Measurements from ENCODE around the gene GPR160.
"Not testable (repeated sequence)": the region's sequence is repeated elsewhere in the genome, so short reads cannot be mapped to it uniquely, and the experiment has no call there.

The GPR160 gene, protein sequence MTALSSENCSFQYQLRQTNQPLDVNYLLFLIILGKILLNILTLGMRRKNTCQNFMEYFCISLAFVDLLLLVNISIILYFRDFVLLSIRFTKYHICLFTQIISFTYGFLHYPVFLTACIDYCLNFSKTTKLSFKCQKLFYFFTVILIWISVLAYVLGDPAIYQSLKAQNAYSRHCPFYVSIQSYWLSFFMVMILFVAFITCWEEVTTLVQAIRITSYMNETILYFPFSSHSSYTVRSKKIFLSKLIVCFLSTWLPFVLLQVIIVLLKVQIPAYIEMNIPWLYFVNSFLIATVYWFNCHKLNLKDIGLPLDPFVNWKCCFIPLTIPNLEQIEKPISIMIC

GRCh38 chr3:170037463-170038433 lies at the start of gene GPR160:
GPR160 (plus strand) TSS chr3:170037995; CDS start chr3:170083973, 45,978 bp downstream.
- in situ Hi-C loops (cut with HindIII; ENCODE audit: low sequenced_read_pairs): no loop called here

- in situ Hi-C loops (cut with HindIII; ENCODE audit: low sequenced_read_pairs): no loop called here
Observed at GRCh38 chr3:169990431-169990830, 47.4 kb upstream of the GPR160 start.

GRCh38 chr3:169992156-169992555 lies 45.6 kb upstream of the GPR160 start:
- in situ Hi-C loops (cut with HindIII; ENCODE audit: low sequenced_read_pairs): no loop called here

DNA sequence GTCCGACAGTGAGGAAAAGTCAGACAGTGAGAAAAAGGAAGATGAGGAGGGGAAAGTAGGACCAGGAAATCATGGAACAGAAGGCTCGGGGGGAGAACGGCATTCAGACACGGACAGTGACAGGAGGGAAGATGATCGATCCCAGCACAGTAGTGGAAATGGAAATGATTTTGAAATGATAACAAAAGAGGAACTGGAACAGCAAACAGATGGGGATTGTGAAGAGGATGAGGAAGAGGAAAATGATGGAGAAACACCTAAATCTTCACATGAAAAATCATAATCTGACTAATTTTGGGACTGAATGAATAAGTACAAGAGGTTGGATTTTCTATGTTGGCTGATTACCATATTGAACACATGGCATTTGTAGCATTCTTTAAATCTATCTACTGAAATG lies 45.0 kb upstream of the GPR160 start:
- in situ Hi-C loops (cut with HindIII; ENCODE audit: low sequenced_read_pairs): no loop called here

GRCh38 chr3:169993761-169994160 lies 44.0 kb upstream of the GPR160 start:
- in situ Hi-C loops (cut with HindIII; ENCODE audit: low sequenced_read_pairs): no loop called here

DNA sequence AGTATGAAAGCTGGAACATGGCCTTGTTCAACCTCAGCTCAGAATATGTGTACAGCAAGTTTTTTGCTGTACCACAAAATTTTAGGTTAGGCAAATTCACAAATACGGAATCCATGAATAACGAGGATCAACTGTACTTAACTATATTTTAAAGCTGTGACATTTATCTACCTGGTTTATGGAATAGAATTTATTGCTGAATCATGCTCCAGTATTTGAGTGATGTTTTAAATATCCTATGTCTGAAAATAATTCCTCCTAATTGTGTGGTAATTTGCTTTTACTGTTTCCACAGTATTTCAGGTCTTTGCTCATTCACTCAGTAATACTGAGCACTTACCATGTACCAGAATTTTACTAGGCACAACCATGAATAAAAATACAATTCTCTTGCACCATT lies 41.7 kb upstream of the GPR160 start:
- in situ Hi-C loops (cut with HindIII; ENCODE audit: low sequenced_read_pairs): no loop called here

DNA sequence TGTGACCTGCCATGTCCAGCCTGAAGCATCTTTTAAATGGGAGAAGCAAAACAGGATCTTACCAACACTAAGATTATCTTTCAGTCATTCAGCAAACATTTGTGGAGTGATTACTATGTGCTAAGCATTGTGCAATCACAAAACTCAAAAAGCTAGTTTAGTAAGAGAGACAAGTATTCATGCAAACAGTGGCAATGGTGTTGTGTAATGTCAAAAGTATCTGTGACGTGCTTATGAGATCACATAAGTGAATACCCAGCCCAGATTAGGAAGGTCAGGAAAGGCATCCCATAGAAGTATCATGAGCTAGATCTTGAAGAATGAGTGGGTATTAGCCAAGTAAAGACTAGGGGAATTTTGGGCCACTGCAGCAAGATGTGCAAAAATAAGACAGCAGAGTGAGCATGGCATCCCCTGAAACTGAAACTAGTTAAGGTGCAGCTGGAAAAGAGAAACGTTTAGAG lies 39.1 kb upstream of the GPR160 start:
- in situ Hi-C loops (cut with HindIII; ENCODE audit: low sequenced_read_pairs): no loop called here

DNA sequence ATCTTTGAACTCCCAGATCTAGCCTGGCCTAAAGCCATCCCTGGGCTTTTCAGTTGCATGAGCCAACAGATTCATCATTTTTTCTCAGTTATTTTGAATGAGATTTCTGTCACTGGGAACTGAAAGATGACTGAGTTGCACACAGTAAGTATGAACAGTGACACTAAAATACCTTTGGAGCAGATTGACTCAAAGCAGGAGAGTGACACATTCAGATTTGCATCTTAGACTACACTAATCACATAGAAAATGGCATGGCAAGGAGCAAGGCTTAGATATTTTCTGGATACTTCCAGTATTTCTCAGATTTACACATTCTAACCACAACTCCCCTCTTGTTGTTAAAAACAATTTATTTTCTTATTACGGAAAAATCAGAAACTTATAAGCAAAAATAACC lies 38.4 kb upstream of the GPR160 start:
- in situ Hi-C loops (cut with HindIII; ENCODE audit: low sequenced_read_pairs): no loop called here

- in situ Hi-C loops (cut with HindIII; ENCODE audit: low sequenced_read_pairs): loop anchor here (10.0 kb wide), 1 partner anchor 65 kb away; no protein-coding TSS in a partner anchor
Observed at GRCh38 chr3:170000051-170000450, 37.7 kb upstream of the GPR160 start.

DNA sequence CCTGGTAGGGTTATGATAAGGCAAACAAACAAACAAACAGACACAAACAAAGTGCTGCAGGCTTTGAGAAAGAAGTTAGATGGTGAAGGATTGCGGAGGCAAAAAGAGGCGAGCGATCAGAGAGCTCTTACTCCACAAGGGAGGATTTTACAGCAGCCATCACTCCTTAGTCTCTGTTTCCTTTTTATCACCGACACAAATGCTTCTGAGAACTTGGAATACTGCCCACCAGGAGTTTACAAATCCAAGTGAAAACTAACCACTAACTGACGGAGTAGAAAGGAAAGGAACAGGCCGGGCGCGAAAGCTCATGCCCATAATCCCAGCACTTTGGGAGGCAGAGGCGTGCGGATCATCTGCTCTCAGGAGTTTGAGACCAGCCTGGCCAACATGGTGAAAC lies 35.6 kb upstream of the GPR160 start:
- in situ Hi-C loops (cut with HindIII; ENCODE audit: low sequenced_read_pairs): loop anchor here (10.0 kb wide), 1 partner anchor 67 kb away; no protein-coding TSS in a partner anchor

DNA sequence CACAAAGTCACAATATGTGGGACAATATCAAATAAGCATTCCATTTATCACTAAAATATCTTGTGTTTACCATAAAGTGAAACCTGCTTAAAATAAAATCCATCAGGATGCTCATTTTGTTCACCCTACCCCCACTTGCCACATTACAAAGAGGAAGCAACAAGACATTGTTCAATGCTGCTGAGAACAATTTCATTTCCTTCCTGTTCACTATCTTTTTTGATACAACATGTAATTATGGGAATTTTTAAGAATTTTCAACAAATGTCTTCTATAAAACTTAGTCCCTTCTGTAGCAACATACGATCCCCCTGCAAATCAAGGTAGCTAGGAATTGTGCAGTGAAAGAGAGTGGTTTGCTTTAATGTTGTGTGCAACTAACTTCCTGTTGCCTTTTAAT lies 34.9 kb upstream of the GPR160 start:
- in situ Hi-C loops (cut with HindIII; ENCODE audit: low sequenced_read_pairs): loop anchor here (10.0 kb wide), 1 partner anchor 68 kb away; no protein-coding TSS in a partner anchor

GRCh38 chr3:170003881-170004356 lies 33.9 kb upstream of the GPR160 start:
- in situ Hi-C loops (cut with HindIII; ENCODE audit: low sequenced_read_pairs): loop anchor here (10.0 kb wide), 1 partner anchor 69 kb away; no protein-coding TSS in a partner anchor

DNA sequence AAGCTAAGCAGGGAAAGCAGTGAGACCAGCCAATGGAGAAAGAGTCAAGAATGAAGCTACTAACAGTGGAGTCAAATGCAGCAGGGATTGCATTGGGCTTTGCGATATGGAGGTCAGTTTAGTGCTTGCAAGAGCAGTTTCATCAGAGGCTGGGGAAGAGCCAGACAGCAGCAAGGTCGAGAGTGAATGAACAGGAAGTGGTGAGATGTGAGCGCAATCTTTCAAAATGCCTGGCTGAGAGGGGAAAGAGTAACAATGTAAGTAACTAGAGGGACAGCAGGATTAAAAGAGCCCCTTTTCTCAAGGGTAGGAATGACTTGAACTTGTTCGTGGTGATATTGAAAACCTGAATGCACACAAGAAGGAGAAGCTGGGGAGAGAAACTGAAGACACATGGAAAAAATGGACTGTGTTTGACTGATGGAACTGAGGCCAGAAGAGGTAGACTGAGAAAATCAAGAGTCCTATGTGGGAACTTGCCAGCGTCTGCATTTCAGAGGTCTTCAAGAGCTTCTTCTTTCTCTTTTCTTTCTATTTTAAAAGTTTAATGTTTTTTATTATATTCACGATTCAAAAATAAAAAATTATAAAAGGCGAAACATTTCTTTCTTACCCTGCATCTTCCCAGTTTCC lies 30.6 kb upstream of the GPR160 start:
- in situ Hi-C loops (cut with HindIII; ENCODE audit: low sequenced_read_pairs): loop anchor here (10.0 kb wide), 1 partner anchor 72 kb away; no protein-coding TSS in a partner anchor

DNA sequence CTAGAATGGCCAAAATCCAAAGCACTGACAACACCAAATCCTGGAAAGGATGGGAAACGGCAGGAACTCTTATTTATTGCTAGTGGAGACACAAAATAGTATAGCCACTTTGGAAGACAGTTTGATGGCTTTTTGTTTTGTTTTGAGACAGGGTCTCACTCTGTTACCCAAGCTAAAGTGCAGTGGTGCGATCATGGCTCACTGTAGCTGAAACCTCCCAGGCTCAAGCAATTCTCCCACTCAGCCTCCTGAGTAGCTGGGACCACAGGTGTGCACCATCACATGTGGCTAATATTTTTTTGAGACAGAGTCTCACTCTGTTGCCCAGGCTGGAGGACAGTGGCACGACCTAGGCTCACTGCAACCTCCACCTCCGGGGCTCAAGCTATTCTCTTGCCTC lies 27.3 kb upstream of the GPR160 start:
- in situ Hi-C loops (cut with HindIII; ENCODE audit: low sequenced_read_pairs): no loop called here

- in situ Hi-C loops (cut with HindIII; ENCODE audit: low sequenced_read_pairs): no loop called here
Observed at GRCh38 chr3:170012683-170013400, 25.0 kb upstream of the GPR160 start.

DNA sequence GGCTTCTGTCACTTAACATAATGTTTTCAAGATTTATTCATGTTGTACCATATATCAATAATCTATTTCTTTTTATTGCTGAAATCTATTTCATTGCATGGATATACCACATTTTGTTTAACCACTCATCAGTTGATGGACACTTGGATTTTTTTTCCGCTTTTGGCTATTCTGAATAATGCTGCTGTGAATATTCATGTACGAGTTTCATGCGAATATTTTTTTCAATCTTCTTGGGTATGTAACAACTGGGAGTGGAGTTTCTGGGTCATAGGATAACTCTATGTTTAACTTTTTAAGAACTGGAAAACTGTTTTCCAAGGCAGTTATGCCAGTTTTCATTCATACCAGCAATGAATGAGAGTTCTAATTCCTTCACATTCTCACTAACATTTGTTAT lies 21.7 kb upstream of the GPR160 start:
- in situ Hi-C loops (cut with HindIII; ENCODE audit: low sequenced_read_pairs): no loop called here

DNA sequence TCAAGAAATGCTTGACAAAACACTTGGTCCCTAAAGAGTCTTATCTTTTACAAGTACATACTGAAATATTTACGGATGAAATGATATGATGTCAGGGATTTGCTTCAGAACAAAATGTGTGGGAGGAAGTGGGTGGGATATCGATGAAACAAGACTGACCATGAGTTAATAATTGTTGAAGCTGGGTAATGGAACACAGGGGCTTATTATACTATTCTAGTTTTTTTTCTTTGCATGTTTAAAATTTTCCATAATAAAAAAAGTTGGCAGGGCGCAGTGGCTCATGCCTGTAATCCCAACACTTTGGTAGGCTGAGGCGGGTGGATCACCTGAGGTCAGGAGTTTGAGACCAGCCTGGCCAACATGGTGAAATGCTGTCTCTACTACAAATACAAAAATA lies 18.5 kb upstream of the GPR160 start:
- in situ Hi-C loops (cut with HindIII; ENCODE audit: low sequenced_read_pairs): not testable (repeated sequence)

DNA sequence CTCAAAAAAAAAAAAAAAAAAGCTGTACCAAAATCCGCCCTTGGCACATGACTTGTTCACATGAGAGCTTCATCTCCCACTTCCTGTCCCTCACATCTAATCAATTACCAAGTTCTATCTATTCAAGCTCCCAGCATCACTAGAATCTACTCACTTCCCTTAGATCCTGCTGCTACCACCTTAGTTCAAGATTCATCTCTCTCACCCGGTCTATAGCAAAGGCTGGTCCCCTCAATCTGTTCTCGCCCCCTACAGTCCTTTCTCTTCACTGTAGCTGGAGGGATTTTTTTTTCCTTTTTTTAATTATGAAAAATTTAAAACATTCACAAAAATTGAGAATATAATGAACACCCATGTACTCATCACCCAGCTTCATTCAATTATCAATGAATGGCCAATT lies 16.7 kb upstream of the GPR160 start:
- in situ Hi-C loops (cut with HindIII; ENCODE audit: low sequenced_read_pairs): no loop called here

GRCh38 chr3:170022336-170022735 lies 15.5 kb upstream of the GPR160 start:
- in situ Hi-C loops (cut with HindIII; ENCODE audit: low sequenced_read_pairs): no loop called here

DNA sequence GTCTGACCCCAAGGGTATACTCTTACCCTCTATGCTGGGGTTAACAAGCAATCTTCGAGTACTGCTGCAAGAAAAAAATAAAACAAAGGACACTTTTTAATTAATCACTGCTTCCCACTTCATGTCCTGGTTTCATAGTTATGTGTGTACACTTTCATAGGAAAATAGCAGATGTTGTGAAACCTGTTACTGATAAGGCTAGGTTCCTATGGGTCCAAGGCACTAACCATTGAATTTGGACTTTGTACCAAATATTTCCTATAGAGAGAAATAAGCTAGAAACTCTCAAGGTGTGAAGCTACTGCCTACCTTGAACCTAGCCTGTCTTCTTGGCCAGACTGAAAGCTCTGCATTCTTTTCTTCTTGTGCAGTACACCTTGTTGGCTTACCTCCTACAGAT lies 14.6 kb upstream of the GPR160 start:
- in situ Hi-C loops (cut with HindIII; ENCODE audit: low sequenced_read_pairs): no loop called here

Measured in DLD1 (cell line).